IPS-NIHi7 (cell line): Measurements from ENCODE around the gene BRK1.
"Not testable (repeated sequence)": the region's sequence is repeated elsewhere in the genome, so short reads cannot be mapped to it uniquely, and the experiment has no call there.

ENCODE experiments used
- DNase-seq: peaks from one replicate; pipeline ENCODE4 v3.0.0; 2012; ENCODE audit warnings: mixed read lengths; ENCODE audit errors: extremely low spot score

Gene BRK1

GRCh38 chr3:10142707-10143560 lies 27.5 kb downstream of the BRK1 start:
- peak; percentile 18 for DNase-seq

DNA sequence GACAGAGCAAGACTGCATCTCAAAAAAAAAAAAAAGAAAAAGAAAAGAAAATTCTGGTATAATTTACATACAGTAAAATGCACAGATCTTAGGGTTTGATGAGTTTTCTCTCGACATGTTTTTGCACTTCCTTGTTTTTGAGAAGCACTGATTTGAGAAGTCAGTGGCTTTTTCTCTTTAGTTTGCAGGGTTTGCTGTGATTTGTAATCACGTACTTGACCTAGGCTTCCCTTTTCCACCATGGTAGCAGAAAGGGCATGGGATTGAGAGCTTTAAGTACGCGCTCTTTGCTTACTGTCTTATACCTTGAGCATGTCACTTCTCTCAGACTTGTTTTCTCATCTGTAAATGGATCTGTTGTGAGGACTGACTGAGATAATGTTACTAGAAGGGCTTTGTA lies 30.2 kb downstream of the BRK1 start:
- DNase-seq = no peak

DNA sequence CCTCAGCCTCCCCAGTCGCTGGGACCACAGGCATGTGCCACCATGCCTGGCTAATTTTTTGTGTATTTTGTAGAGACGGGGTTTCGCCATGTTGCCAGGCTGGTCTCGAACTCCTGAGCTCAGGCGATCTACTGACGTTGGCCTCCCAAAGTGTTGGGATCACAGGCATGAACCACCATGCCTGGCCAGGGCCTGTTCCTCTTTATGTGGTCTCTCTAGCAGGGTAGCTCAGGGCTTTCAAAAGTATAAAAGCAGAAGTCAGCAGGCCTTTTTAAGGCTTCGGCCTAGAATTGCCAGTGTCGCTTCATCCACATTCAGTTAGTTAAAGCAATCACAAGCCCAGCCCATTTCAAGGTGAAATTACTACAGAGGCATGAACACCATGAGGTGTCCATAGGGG lies 33.8 kb downstream of the BRK1 start:
- no peak for DNase-seq

- no peak for DNase-seq
These were observed 35.5 kb downstream of the BRK1 start for GRCh38 chr3:10150987-10151386.

DNA sequence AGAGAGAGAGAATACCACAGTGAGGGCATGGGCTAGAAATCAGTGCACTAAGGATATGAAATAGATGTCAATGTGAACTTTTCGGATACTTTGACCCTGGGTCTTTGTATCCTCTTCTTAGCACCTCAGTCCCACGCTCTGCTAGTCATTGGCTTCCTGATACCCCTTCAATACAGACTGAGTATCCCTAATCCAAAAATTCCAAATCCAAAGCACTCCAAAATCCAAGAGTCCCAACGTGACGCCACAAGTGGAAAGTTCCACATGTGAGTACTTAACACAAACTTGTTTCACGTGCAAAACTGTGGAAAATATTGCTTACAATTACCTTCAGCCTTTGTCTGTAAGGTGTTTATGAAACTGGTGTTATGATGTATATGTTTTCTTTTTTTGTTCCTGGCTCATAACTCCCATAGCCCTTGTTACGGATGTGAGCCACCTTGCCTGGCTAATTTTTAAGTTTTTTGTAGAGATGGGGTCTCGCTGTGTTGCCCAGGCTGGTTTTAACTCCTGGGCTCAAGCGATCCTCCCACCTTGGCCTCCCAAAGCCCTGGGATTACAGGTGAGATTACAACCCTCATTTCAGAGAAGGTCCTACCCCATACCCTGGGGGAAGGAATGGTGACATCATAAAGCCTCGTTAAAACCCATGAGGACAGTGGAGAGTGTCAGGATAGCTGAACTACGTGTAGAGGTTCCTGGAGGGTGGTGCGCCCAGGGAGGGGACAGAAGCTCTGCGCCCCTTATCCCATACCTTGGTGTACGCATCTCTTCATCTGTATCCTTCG lies 39.1 kb downstream of the BRK1 start:
- DNase-seq = no peak

DNA sequence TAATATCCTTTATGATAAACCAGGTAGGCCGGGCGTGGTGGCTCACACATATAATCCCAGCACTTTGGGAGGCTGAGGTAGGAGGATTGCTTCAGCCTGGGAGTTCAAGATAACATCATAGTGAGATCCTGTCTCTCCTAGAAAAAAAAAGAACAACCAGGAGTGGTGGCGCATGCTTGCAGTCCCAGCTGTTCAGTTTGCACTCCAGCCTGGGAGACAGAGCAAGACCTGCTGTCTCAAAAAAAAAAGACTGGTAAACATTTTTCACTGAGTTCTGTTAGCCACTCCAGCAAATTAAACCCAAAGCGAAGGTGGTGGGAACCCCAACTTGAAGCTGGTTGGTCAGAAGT lies 39.6 kb downstream of the BRK1 start:
- DNase-seq = no peak

DNA sequence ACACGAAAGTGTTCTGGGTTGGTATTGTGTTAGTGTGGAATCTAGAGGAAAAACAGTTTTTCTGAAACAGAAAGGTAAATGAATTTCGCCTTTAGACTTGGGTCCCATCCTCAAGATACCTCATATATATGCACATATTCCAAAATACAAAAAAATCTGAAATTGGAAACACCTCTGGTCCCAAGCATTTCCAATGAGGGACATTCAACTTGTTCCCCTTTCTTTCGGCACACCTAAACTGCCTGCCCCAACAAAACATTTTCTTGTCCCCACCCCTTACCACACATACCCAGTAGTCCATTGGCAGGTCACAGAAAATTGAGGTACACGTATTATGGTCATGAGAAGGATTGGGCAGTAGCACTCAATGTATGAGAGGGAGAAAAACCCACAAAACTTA lies 40.2 kb downstream of the BRK1 start:
- DNase-seq = no peak

- DNase-seq = no peak
These were observed 41.6 kb downstream of the BRK1 start for GRCh38 chr3:10157031-10157430.

- not testable (repeated sequence) for DNase-seq
These were observed 43.1 kb downstream of the BRK1 start for GRCh38 chr3:10158555-10158954.

DNA sequence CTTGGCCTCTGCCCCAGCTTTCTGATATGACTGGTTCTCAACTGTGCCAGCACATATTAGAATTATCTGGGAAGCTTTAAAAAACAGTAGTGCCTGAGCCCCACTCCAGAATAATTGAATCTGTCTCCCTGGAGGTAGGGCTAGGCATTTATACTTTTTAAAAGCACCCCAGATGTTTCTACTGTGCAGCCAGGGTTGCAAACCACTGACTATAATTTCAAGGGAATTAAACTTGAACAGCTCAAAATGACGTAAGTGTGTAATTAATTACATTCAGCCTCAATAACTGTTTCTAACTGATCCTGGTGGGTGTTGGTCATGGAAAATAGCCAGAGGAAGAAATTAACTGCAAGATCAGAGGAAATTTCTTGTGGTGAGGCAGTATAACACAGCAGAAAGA lies 44.9 kb downstream of the BRK1 start:
- DNase-seq = no peak

- DNase-seq = no peak
These were observed 45.5 kb downstream of the BRK1 start for GRCh38 chr3:10160925-10161324.

GRCh38 chr3:10162185-10162584 lies 46.7 kb downstream of the BRK1 start:
- no peak for DNase-seq

- not testable (repeated sequence) for DNase-seq
These were observed 48.7 kb downstream of the BRK1 start for GRCh38 chr3:10164201-10164545.

DNA sequence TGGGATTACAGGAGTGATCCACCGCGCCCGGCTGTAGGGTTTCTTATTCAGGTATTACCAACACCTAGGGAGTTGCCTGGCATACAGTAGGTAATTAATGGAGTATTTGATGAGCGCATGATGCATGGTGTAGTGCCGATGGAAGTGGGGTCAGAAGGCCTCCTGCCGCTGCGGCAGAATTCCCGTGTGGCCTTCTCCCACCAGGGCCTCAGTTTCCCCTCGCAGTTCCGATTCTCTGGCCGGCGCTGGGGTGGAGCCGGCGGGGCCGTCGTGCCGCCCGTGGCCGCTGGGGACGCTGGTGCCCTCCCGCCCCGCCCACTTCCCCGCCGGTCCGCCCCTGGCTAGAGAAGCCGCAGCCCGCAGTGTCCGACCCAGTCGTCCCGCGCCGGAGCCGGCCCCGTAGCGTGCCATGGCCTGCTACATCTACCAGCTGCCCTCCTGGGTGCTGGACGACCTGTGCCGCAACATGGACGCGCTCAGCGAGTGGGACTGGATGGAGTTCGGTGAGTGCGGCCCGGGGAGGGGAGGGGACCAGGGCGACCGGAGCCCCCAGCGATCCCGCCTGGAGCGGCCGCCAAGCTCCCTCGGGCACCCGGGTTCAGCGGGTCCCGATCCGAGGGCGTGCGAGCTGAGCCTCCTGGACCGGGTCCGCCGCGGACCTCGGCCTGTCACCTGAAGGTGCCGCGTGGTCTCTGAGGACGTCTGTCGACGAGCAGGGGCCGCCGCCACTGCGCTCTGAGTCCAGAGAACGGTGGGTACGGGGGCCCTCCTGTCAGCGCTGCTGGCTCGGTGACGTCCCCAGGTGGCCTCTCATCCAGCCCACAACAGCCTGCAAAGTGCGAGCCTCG lies 49.3 kb downstream of the BRK1 start, which contains the start of gene IRAK2:
Gene IRAK2 (plus strand): TSS at position 374 of the 848 bp plus-strand sequence. CDS start 36 bp downstream, at position 410.
- DNase-seq = peak; percentile 94

DNA sequence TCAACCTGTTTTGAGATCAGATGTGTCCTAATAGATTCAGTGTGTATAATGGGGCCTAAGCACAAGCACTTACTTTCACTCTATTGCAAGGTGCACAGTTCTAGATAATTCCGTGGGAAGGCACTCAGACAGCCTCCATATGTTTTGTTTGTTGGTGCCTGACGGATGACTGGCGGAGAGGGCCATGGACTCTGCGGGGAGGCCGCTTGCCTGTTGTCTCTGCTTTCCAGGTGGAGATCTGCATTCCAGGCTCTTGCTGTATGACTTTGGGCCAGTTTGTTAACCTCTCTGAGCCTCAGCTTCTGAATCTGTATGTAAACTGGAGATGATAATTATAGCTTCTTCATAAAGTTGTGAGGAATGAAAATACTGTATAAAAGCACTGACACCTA lies 50.7 kb downstream of the BRK1 start:
- DNase-seq = no peak

- DNase-seq = no peak
These were observed 53.6 kb downstream of the BRK1 start for GRCh38 chr3:10169000-10169496.

DNA sequence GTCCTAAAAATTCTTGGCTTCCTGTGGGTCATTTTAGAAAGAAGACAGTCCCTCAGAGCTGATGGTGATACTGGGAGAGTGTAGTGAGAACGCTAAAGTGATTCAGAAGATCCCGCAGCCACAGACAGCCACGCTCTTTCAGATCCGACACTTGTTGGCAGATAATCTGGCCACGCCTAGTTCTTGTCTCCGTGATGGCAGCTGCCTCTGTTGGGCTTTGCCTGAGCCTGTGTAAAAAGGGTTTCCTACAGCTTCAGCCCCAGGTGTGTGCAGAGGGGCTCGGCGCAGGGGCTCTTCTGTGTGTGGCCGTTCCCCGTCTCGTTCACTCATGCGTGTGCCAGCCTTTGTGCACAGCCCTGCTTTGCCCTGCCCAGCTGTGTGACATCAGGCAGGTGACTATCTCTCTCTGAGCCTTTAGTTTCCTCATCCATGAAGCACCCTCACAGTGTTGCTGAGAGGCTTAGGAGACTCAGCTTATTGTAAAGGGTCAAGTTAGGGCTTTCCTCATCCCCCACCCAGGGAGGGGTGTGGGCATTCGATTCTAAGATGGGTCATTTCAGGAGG lies 55.5 kb downstream of the BRK1 start:
- no peak for DNase-seq

GRCh38 chr3:10173095-10173925 lies 57.8 kb downstream of the BRK1 start:
- no peak for DNase-seq

DNA sequence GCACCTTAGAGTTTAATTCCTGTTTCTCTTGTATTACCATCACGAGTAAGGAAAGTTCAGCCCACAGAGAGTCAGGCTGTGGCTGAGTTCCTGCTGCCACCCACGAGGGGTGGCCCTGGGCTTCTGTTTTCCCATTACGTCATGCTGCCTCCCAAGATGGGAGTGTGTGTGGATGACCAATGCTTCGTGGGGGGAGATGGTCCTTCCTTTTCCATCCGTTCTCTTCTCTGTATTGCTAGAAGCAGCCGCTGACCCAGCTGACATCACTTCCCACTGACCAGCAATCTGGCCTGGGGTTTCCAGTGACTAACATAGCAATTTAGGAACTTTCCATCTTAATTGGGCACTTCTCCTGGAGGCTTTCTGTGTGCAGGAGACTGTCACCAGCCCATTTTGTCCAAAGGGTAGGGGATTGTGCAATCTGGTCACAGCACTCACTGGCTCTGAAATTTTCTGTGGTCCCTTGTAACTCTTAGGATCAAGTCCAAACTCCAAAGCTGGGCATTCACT lies 58.5 kb downstream of the BRK1 start:
- DNase-seq = no peak

- not testable (repeated sequence) for DNase-seq
These were observed 59.9 kb downstream of the BRK1 start for GRCh38 chr3:10175334-10175733.
